Gastrocnemius medialis (tissue), 4 donors: ENCODE results near the gene DHRS4.
"Not testable (repeated sequence)": the region's sequence is repeated elsewhere in the genome, so short reads cannot be mapped to it uniquely, and the experiment has no call there.

ENCODE experiments used
- POLR2A ChIP-seq, 2 donors: fragments of 450-650 bp; IDR thresholded peaks; one replicate each; pipeline ENCODE4 v1.6.1; 2017; ENCODE audit warnings: antibody characterized with exemption in 2 of 2, mild to moderate bottlenecking in 2 of 2, moderate library complexity in 2 of 2
- TF ChIP-seq, protein P1 (sequence below), 5 experiments: fragments of 450-650 bp in 3 of 5; fragments of 200-600 bp in 2 of 5; sonication (generic) in 2 of 5; IDR thresholded peaks in 4 of 5; conservative IDR thresholded peaks in 1 of 5; 1 replicate in 4 of 5; 2 replicates in 1 of 5; pipeline ENCODE4 v1.5.1; 2016 to 2019; ENCODE audit warnings: antibody characterized with exemption in 5 of 5, mild to moderate bottlenecking in 3 of 5, moderate library complexity in 3 of 5

DNA sequence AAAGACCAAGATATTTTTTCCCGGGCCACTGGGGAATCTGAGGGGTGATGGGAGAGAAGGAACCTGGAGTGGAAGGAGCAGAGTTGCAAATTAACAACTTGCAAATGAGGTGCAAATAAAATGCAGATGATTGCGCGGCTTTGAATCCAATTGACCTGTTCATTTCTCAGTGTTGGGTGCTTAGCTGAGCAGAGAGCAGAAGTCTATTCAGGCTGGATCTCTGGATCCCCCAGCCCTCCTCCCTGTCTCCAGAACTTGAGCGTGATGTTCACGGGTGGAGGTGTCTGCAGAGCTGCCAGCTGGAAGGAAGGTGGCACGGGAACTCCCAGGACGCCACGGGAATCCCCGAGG lies 15.5 kb downstream of the DHRS4 start:
- TF ChIP-seq POLR2A (IDR thresholded peaks at IDR 0.05) = not testable (repeated sequence)
- TF ChIP-seq, protein P1, sequence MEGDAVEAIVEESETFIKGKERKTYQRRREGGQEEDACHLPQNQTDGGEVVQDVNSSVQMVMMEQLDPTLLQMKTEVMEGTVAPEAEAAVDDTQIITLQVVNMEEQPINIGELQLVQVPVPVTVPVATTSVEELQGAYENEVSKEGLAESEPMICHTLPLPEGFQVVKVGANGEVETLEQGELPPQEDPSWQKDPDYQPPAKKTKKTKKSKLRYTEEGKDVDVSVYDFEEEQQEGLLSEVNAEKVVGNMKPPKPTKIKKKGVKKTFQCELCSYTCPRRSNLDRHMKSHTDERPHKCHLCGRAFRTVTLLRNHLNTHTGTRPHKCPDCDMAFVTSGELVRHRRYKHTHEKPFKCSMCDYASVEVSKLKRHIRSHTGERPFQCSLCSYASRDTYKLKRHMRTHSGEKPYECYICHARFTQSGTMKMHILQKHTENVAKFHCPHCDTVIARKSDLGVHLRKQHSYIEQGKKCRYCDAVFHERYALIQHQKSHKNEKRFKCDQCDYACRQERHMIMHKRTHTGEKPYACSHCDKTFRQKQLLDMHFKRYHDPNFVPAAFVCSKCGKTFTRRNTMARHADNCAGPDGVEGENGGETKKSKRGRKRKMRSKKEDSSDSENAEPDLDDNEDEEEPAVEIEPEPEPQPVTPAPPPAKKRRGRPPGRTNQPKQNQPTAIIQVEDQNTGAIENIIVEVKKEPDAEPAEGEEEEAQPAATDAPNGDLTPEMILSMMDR (IDR thresholded peaks at IDR 0.05 in 4 of 5, conservative IDR thresholded peaks at IDR 0.05 in 1 of 5) = not testable (repeated sequence)
